ENCODE results near the gene LHX4. TPM values are rescaled to one million over a fixed set of nuclear protein-coding genes. Genes with fewer than 3 reads are reported as not detected.

LHX4 gene
- total RNA-seq, 1 donor from 2014 or later, result not detected

DNA sequence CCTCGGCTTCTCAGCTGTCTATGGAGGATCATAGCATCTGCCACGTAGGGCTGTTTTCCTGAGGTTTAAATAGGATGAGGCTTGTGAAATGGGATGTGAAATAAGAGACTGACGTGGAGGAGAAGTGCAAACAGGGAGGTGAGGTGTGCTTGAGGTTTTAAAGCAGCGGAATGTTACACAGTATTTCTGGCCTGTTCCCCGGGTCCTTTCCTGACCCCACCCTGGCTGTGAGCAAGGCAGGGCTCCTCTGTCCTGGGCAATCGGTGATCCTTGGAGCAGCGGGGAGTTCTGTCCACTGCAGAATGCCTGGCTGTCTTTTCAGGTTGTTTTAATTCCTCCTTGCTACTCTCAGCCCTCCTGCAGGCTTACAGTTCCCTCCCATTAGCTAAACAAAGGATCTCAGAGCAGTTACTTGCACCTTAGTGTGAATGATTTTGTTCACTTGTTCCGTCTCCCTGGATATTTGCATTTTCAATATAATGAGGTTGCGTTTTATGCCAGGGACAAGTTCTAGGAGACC lies 38.6 kb downstream of the LHX4 start:
- no peak for DNase-seq (ENCODE audit: extremely low read depth, low read depth, low spot score)

DNA sequence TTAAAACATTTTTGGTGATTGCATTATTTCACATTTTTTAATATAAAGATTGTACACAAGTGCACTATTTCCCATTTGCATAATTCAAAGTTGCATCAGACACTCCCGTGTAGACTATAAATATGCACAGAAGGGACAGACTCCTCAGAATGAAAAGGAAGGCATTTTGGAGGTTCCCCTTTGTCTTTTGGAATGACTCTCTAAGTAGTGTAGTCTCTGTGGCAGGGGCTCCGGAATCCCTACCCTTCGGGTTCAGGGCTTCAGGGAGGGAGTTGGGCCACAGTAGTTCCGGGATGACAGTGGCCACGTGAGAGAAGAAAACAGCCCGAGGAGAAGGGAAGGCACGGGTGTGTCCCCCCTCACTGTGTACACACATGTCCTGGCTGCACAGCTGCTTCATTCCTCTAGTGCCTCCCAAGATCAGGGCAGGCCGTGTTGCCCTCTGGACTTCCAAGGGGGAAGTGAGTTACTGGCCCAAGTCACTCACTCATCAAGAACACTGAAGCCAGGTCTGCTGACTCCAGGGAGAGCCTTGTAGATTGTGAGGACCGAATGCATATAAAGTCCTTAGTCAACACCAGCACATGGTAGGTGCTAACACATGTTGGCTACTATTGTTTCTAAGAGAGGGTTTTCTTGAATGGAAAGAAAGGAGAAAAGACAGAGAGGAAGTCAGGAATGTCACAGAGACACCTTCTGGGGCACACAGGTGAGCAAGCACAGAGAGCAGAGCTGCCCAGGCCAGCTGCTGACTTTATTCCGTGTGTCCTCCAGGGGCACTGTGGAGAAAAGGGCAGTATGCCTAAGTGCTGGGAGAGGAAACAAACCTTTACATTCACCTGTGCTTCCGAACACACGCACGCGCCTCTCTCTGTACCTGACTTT lies 39.8 kb downstream of the LHX4 start:
- DNase-seq (ENCODE audit: extremely low read depth, low read depth, low spot score), result no peak

DNA sequence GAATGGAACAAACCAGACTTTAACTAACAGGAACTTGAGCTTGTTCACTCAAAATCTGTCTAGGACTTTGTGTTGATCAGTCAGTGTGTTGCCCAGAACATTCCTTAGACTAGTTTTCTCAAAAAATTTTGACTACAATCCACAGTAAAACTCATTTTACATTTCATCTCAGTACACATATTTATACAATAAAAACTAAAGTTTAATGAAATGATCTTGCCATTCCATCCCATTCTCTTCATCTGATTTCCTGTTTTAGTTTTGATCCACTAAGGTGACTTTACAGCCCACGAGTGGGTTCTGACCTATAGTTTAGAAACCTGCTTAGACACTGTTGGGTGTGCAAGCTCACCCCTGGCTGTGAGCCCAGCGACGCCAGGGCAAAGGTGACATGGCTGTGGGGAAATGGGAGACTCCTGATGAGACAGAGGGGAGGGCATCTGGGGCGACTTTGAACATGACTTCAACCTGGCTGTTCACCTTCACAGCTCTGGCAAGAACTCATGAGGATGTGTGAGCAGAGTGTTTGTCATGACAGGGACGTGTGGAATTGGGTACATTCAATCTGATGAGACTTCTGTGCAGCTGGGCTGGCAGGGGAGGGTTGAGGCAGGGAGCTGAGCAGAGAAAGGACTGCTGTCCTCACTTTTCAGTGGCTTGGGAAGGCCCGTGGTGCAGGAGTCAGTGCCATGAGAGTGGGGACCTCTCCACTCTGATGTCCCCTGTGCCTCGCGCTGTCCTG lies 40.6 kb downstream of the LHX4 start:
- no peak for DNase-seq (ENCODE audit: extremely low read depth, low read depth, low spot score)

DNA sequence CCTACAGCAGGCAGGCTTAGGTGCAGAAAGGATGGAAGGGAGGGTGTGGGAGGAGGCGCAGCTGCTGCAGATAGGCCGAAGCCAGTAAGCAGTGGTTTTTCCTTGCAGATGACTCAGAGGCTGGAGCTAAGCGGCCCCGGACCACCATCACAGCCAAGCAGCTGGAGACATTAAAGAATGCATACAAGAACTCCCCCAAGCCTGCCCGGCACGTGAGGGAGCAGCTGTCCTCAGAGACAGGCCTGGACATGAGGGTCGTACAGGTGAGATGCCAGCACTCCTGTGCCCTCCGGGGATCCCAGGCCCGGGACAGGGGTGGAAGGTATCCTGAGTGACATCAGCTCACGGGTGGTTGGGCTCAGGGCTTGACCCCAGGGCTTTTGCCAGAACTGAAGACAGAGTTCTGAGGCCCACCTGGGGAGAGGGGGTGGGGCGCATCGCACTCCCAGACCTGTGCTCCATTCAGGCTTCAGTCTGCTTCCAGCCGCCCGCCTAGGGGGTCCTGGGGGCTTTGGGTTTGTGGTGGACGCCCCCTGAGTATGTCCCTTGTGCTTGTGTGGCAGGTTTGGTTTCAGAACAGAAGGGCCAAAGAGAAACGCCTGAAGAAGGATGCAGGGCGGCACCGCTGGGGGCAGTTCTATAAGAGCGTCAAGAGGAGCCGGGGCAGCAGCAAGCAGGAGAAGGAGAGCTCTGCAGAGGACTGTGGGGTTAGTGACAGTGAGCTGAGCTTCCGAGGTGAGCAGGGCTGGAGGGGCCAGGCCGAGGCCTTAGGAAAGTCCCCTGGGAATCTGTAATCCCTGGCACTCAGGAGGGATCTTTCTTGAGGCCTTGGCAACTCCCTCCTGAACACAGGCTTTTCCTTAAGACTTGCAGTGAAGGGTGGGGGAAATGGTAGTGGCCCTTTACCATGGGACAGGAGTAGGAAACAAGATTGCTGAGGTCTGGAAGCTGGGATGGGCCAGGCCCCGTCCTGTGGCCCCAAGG lies 41.5 kb downstream of the LHX4 start:
- DNase-seq (ENCODE audit: extremely low read depth, low read depth, low spot score), result no peak

DNA sequence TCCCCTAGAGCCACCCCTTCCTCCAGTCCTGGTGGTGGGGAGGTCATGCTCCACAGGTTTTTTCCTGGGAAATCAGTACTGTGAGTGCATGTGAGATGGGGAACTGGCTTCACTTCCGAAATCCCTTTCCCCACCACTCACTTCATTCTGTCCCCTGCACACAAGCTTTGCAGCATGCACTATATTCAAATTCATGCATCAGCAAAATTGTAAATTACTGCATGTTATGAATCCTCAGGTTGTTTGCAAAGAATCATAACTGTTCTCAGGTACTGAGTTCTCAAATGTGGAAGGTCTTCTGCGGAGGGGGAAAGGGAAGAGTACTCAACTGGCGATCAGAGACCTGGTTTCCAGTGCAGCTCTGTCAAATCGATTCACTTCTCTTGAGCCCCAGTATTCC lies 42.3 kb downstream of the LHX4 start:
- DNase-seq (ENCODE audit: extremely low read depth, low read depth, low spot score), result no peak

DNA sequence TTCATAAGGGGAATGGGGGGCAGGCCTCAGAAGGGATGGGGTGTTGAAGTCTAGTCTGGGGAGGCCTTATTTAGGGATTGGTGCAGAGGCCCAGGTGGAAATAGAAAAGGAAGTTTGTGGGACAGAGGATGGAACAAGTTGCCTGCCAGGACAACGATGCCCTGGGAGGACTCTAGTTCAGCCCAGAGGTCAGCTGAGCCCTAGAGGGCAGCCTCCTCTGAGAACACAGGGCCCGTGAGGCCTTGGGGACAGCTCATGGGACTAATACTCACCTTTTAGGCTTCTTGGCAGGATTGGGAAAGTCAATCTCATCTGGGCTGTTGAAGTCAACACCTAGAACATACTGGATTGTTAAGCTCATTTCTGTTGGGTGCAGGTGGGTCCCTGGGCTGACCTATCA lies 43.0 kb downstream of the LHX4 start:
- DNase-seq (ENCODE audit: extremely low read depth, low read depth, low spot score), result no peak

DNA sequence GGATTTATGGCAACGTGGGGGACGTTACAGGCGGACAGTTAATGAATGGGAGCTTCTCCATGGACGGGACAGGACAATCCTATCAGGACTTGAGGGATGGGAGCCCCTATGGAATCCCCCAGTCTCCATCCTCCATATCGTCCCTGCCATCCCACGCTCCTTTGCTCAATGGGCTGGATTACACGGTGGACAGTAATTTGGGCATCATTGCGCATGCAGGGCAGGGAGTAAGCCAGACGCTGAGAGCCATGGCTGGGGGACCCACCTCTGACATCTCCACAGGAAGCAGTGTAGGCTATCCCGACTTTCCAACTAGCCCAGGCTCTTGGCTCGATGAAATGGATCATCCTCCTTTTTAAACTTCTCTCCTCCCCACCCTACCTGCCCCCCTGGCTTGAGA lies 44.2 kb downstream of the LHX4 start:
- no peak for DNase-seq (ENCODE audit: extremely low read depth, low read depth, low spot score)

DNA sequence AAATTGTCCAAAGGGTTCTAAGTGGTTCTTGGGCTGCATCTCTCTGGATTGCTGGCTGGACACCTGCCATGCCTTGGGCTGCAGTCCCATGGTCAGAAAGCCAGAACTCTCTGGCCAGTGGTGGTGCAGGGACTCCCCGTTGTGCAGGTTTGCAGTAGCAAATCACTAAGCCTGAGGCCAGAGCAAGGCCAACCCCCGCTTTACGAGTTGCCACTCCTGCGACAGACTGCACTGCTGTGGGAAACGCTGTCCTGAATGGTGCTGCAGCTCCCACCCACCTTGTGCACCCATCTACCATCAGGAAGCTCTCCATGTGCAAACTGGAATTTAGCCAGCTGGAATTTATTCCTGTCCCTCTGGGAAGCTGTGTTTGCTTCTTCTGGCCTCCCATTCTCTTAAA lies 45.7 kb downstream of the LHX4 start:
- DNase-seq (ENCODE audit: extremely low read depth, low read depth, low spot score), result no peak

DNA sequence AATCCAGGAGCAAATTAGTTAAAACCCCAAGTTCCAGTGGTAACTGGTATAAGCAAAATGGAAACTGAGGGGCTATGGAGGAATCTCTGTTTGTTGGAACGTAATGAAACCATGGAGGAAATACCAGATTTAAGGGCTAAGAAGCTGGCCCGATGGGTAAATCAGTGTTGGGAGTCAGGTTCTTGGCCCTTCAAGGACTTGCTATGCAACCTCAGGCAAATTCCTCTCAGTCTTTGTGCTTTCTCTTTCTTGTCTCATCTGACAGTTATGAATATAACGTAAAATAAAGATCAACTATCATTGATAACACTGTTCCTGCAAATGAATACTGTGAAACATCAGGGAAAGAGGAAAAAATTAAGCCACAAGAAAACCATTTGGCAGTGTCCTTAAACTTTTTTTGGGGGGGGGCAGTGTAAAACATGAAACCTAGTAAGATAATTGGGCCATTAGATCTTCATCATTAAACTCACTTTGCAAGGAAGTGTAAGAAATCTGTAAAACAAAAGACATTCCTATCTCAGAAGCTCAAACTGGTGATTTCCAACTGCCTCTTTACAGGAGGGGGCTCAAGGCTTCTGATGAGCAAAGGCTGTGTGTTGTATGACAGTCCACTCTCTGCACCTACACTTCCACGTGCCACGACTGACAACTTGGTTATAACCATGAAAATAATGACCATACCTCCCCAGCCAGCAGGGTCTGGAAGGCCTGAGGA lies 47.6 kb downstream of the LHX4 start:
- DNase-seq (ENCODE audit: extremely low read depth, low read depth, low spot score), result no peak

DNA sequence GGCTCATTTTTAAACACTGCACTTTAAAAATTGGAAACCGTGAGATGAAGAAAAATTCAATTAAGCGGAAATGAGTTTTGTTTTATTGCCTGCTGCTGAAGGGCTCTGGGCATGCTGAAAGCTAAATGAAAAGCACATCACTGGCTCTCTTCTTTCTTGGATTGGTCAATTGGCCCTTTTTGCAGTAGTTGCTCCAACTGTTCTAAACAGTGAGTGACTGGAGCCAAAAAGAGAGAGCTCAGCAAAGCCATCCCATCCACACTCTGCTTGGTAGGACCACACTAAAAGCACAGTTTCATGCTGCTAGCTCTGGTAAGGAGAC lies 48.1 kb downstream of the LHX4 start:
- no peak for DNase-seq (ENCODE audit: extremely low read depth, low read depth, low spot score)

DNA sequence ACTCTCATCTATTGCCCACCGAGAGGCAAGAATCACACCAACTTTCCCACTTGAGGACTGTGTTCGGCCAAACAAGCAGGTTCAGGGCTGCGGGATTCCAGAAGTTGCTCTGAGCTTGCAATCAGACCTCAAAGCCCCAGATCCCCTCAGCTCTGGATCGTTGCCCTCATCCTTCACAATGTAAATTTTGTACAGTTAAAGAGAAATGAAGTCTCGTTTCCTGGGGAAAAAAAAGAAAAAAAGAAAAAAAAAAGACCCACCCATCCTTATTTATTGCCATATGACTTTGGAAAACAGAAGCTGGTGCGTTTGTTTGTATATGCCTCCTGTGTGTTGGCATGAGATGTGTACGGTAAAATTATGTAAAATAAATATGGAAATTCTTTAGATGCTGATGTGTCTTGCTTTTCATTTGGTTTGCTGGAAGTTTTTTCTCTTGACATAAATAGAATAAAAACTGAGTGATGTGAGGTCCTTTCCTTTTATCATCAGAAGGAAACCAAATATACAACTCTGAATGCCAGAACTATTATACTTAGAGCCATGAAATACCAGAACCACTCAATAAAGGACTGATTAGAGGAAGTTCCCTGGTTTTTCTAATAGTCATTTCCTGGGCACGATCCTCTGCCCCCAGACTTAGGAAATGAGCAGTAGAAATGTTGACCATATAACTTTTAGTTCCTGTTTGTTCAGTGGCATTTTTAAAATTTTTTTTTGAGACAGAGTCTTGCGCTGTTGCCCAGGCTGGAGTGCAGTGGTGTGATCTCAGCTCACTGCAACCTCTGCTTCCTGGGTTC lies 48.7 kb downstream of the LHX4 start:
- peak; percentile 4 for DNase-seq (ENCODE audit: extremely low read depth, low read depth, low spot score)

DNA sequence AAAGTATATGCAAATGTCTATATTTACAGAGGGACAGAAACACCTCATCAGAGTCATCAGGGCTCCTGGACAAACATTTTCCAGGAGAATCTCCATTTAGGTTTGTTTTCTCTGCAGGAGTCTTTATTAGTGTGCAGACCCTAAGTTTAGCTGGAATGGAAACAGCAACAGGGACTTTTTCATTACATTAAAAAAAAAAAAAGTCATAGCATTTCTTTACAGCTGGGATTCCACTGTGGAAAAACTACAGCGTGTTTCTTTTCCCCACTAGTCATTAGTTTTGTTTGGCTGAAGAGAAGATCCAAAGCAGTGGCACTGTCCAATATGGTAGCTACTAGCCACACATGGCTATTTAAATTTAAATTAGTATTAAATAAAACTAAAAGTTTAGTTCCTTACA lies 49.6 kb downstream of the LHX4 start:
- no peak for DNase-seq (ENCODE audit: extremely low read depth, low read depth, low spot score)

DNA sequence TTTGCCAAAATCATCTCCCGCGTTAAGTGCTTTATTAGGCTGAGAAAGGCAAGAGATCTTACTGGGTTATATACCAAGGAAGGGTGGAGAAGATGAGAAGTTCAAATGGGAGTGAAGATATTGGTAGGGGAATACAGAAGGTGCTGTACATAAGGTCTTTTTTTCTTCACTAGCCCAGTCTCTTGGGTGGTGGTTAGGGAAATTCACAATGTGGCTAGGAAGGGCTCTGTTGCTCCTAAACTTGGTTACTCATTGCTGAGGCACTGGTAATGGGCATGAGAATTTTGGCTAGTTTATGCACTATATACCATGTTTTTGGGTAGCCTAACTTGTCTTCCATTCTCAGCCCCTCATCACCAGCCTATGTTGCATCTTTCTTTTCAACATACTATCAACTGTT lies 50.6 kb downstream of the LHX4 start:
- no peak for DNase-seq (ENCODE audit: extremely low read depth, low read depth, low spot score)

DNA sequence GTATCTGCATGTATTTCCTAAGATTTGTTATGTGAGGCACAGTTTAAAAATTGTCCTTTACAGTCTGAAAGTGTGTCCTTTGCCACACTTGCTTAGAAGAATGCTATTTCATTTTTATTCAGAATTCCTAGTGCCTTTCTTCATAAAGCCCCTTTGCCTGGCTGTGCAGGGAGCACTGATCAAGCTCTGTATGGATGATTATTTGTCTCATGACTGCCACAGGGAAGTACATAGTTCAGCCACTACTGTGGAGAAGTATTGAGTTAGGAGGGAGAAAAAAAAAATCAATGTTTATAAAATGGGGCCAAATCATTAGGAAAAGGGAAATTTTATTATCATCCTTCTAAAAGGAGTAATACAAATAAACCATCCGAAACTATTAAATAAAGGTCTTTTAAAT lies 51.4 kb downstream of the LHX4 start:
- DNase-seq (ENCODE audit: extremely low read depth, low read depth, low spot score), result no peak

DNA sequence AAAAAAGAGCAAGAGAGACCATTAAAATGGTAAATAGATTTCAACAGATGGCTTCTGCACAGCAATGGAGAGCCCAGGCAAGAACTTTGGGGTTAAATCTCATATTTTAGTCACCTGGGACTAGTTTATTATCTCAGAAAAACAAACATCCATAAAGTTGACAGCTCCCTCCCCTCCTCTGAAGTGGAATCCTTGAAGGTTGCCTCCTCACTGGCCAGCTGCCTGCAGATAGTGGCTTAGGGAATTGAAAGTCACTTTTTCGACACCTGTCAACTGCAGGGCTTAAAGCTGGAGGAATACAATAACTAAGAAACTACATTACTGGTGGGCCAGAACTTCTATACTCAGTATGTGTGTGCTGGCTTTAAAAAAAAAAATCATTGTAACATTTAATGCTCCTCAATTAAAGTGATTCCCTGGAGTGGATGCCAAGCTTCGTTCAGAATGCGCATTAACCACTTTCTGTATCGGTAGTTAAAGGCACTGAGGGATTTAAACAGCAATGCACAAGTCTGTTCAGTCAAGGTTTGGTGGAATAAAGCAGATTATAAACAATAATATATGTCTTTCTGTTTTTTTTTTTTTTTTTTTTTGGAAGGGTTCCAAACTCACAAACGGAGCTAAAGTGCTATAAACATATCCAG lies 52.5 kb downstream of the LHX4 start:
- no peak for DNase-seq (ENCODE audit: extremely low read depth, low read depth, low spot score)

DNA sequence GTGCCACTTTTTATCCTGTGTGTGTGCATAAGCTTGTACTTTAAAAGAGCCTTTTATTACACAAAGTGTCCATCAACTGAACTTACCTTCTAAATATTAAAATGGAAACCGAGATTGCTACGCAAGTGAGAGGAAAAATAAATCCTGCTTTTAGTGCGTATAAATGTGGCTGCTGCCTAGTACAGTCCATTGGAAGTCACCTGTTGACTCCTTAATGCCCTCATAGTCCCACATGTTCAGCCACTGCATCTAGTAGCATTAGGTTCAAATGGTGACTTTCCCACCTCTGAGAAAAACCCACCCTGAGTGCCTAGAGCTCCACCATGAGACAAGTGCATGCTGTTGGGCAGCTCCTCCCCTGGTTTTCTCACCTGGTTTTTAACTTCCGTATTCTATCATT lies 53.0 kb downstream of the LHX4 start:
- DNase-seq (ENCODE audit: extremely low read depth, low read depth, low spot score), result no peak

DNA sequence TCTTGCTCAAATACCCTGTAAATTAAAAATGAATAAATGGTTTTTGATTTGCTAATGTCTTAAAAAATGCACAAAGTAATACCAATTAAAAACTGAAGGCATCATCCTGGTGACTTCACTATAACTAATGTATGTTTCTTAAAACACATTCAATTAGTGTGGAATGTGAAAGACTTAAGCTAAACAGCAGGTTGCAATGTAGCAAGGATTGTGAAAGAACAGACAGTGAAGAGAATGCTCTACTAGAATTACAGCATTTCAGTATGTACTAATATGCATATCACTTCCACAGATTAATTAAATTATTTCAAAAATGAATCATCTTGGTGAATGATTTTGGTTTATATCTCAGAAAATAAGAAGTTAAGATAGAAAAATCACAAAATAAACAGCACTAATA lies 56.4 kb downstream of the LHX4 start:
- DNase-seq (ENCODE audit: extremely low read depth, low read depth, low spot score), result no peak

DNA sequence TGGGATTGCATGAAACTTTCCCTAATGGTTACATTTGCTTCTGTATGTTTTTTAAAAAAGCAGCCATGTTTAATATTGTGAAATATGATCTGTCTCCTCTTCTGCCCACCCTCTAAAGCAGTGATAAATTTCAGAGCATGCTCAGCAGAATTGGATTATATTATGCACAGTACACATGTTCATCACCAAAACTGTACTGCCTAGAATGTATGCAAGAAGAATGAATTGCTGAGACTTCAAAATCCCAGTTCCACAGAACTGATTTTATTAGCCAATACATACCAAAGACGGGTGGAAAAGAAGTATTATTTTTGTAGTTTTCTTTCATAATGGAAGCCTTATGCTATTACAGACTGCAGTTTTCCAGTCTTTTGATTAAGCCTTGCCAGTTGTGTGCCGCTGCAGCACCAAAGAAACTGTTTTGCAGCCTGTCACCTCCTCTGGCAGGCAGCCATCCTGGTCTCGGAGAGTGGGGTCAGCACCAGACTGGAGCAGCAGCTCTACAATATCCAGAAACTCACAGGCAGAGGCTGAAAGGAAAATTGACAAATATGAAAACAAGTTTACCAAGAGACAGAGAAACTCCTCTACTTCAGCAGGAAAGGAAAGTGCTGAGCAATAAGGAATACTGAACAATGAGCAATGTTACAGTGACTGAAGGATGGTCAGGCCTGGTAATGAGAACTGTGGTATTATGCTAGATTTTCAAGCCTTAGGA lies 58.1 kb downstream of the LHX4 start:
- DNase-seq (ENCODE audit: extremely low read depth, low read depth, low spot score), result no peak

All from glomerular endothelial cell (primary cell).